Measurements from ENCODE around the gene DSCAML1. TPM values are rescaled to one million over a fixed set of nuclear protein-coding genes. Genes with fewer than 3 reads are reported as not detected.

Gene DSCAML1
- total RNA-seq, 1 experiment from 2014 or later, result 0.59 TPM

DNA sequence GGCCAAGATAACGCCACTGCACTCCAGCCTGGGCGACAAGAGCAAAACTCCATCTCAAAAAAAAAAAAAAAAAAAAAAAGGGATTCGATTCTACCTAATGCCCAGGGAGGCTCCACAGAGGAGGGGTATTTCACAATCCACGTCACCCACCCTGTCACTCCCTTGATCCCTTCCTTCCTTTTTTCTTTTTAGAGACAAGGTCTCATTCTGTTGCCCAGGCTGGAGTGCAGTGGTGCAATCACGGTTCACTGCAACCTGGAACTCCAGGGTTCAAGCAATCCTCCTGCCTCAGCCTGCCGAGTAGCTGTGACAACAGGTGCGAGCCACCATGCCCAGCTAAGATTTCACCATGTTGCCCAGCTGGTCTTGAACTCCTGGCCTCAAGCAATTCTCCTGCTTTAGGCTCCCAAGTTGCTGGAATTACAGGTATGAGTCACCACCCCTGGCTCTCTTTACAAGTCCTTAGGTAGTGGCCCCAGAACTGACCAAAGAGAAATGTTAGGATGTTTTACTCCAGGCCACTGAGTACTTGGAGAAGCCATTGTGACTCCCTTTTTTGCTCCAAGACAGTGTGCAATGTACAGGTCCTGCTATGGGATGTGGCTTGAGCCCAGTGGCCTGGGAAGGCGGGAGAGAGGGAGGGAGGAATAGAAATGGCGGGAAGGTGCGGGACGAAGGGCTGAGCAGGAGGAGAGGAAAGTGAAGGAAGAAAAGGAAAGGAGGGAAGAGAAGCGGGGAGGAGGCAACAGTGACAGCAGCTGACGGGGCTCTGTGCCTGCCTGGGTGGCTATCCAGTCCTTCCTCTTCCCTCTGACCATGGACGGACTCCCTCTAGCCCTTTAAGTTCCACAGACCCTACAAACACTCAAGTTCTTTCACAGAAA is 39.3 kb upstream of the DSCAML1 start:
- Histone ChIP-seq H3K36me3 (replicated peaks; ENCODE audit: control insufficient read depth, insufficient read depth, low read length) (no peaks in the 10 kb centered on the region; the same call in none of the 2 replicates), H3K4me3 (ENCODE audit: insufficient read depth, low read depth, low read length) (no peak overlapping the region), H3K27me3 (ENCODE audit: control insufficient read depth, insufficient read depth, low read length) (no peaks in the 10 kb centered on the region)
- DNase-seq, result no peak

DNA sequence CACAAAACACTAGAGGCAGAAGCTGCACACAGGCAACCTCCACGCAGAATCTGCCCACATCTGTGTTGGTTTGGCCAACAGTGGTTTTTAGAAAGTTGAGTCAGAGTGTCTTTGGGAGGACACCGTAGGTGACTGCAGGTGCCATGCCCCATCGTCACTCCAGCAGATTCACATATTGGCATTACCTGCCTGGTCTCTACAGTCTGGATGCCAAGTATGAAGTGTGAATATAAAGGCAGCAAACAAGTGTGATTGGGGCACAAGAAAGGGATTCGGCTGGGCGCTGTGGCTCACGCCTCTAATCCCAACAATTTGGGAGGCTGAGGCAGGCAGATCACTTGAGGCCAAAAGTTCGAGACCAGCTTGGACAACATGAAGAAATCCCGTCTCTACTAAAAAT is 38.6 kb upstream of the DSCAML1 start:
- no peaks in the 10 kb centered on the region; the same call in none of the 2 replicates for H3K36me3 ChIP-seq (replicated peaks; ENCODE audit: control insufficient read depth, insufficient read depth, low read length)

GRCh38 chr11:117834838-117835443 is 37.9 kb upstream of the DSCAML1 start:
- H3K36me3 ChIP-seq (replicated peaks; ENCODE audit: control insufficient read depth, insufficient read depth, low read length), result no peaks in the 10 kb centered on the region; the same call in none of the 2 replicates
- no peaks in the 10 kb centered on the region for H3K27me3 ChIP-seq (ENCODE audit: control insufficient read depth, insufficient read depth, low read length)
- no peak for DNase-seq
- no peak overlapping the region for H3K4me3 ChIP-seq (ENCODE audit: insufficient read depth, low read depth, low read length)

More for the DNA sequence above, 38.6 kb upstream of the DSCAML1 start:
- DNase-seq, result no peak
- H3K4me3 ChIP-seq (ENCODE audit: insufficient read depth, low read depth, low read length), result no peak overlapping the region
- no peaks in the 10 kb centered on the region for H3K27me3 ChIP-seq (ENCODE audit: control insufficient read depth, insufficient read depth, low read length)

DNA sequence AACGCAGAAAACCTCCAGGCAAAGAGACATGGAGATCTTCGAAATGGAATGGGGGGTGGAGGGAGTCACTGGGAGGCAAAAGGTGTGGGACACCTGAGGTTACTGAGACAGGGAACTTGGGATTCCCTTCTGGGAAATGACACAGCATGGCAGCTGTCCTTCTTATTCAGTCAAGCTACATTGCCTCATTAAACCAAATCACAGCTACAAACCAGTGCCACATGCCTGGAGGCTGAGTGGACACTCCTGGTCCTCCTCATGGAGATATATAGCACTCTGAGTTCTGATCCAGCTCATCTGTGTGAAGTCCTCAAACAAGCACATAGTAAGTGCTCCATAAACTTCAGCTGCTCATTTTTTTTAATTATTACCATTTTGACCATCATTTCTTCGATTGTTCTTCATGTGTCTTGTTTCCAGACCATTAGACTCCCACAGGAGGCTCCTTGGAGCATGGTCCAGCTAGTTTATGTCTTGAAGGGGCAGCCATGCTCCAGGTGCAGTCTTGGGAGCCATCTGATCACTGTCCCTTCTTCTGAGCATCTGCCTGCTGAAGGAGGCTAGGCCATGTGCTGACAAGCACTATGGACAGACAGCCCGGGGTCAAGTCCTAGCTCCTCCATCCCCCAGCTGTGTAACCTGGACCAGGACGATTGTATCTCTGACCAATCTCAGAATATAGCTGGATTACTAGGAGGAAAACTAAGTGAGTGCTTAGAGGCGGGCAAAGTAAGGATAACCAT is 37.2 kb upstream of the DSCAML1 start:
- peak; percentile 18 for DNase-seq
- H3K36me3 ChIP-seq (replicated peaks; ENCODE audit: control insufficient read depth, insufficient read depth, low read length), result no peaks in the 10 kb centered on the region; the same call in 1 of the 2 replicates
- H3K4me3 ChIP-seq (ENCODE audit: insufficient read depth, low read depth, low read length), result no peak overlapping the region
- H3K27me3 ChIP-seq (ENCODE audit: control insufficient read depth, insufficient read depth, low read length), result no peaks in the 10 kb centered on the region

DNA sequence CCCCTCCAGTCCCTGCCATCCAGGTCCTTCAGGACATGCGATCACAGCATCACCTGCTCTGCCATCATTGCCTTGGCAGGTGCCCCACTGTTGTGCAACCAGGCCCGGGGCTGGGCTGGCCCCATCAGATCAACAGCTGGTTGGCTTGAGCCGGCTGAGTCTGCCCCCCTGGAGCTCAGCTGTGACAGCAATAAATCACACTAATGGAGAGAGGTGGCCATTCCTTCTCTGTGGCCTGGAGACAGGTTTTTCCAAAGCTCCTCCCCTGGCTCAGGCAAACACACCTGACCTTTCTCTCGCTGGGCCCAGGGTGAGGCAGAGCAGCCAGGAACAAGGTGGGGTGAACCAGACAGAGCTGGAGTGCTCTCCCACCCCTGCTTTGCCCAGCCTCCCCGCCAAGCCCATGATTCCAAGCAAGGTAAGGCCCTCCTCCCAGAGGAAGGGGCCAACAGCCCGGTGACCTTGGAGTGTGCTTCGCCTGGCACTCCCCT is 36.4 kb upstream of the DSCAML1 start:
- DNase-seq, result peak; percentile 40
- no peak overlapping the region for H3K4me3 ChIP-seq (ENCODE audit: insufficient read depth, low read depth, low read length)
- no peaks in the 10 kb centered on the region for H3K27me3 ChIP-seq (ENCODE audit: control insufficient read depth, insufficient read depth, low read length)
- H3K36me3 ChIP-seq (replicated peaks; ENCODE audit: control insufficient read depth, insufficient read depth, low read length), result no peaks in the 10 kb centered on the region

DNA sequence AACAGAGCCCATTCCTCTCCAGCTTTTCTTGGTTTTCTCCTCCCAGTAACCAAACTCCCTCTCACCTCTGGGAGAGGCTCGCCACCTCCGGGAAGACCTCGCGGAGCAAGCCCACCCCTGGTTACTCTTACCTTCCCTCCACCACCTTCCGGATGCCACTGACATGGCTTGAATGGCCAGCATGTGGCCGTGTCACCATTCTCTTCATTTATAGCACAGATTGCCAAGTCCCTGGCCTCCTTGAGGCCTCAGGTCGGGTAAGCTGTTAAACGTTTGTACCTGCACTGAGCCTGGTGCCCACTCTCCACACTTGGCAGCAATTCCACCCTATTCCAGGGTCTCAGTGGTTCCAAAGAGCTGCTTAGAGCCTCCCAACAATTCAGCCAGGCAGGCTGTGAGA is 35.5 kb upstream of the DSCAML1 start:
- no peak overlapping the region for H3K4me3 ChIP-seq (ENCODE audit: insufficient read depth, low read depth, low read length)
- DNase-seq, result peak; percentile 14
- H3K36me3 ChIP-seq (replicated peaks; ENCODE audit: control insufficient read depth, insufficient read depth, low read length), result no peaks in the 10 kb centered on the region
- no peaks in the 10 kb centered on the region for H3K27me3 ChIP-seq (ENCODE audit: control insufficient read depth, insufficient read depth, low read length)

DNA sequence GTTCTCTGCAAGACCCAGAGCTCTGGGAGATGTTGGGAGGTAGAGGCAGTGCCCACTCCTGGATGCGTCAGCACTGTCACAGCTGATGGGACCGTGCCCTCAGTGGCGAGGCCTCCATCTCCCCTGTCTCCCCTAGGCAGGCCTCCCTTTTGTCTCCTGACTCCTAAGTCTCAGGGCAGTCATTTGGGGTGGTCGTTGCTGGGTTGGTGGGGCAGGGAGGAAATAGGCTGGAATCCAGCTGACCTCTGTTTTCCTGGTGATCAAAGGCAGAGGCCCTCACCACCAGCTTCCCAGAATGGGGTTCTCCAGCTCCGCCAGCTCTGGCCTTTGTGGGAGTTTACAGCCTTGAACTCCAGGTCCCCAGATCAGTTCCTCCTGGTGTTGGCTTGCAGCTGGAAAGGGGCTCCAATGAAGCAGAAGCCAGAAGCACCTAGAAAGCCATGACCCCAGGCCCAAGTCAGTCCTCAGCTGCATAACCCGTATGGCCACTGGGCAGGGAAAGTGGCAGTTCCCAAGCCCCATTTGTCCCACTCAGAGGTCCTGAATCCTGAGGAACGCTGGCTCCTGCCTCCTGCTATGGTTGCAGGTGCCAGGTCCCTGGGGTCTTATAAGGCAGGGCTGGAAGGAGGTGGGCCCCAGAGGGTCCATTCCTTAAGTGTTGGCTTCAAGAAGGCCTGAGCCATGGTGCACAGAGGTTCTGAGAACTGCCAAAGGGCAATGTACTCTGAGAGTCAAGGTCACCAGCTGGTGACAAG is 34.8 kb upstream of the DSCAML1 start:
- peak; percentile 8 for DNase-seq
- H3K36me3 ChIP-seq (replicated peaks; ENCODE audit: control insufficient read depth, insufficient read depth, low read length), result no peaks in the 10 kb centered on the region
- H3K27me3 ChIP-seq (ENCODE audit: control insufficient read depth, insufficient read depth, low read length), result no peaks in the 10 kb centered on the region
- no peak overlapping the region for H3K4me3 ChIP-seq (ENCODE audit: insufficient read depth, low read depth, low read length)

DNA sequence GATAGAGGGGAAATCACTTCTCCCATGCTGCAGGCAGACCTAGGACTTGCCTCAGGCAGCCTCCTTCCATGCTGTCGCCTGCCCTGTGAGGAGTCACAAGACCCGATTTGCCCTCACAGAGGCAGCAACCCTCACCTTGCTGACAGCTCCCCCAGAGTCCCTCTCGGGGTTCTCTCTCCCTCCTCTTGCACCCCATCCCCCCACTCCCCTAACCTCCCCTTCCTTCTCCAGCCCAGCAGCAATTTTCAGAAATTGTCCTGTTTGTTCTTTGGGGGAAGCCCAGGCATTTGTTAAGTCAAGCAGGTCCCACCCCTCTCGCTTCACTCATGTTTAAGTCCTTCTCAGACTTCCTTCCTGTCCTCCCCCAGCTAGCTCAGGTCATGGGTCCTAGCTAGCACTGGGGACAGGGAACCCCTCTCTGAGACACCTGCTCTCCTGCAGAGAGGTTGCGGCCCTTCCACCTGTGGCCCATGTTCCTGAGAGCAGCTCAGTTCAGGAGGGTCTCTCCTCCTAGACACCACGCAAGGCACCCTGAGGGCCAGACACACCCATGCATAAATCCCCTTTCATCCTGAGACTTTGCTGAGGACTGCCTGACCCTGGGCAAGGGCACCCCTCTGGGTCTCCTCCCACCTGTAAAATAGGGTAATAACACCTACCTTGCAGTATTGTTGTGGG is 33.8 kb upstream of the DSCAML1 start:
- Histone ChIP-seq H3K4me3 (ENCODE audit: insufficient read depth, low read depth, low read length) (no peak overlapping the region), H3K27me3 (ENCODE audit: control insufficient read depth, insufficient read depth, low read length) (no peaks in the 10 kb centered on the region), H3K36me3 (replicated peaks; ENCODE audit: control insufficient read depth, insufficient read depth, low read length) (no peaks in the 10 kb centered on the region)
- DNase-seq, result peak; percentile 48

GRCh38 chr11:117830072-117830471 is 33.1 kb upstream of the DSCAML1 start:
- no peak for DNase-seq
- H3K36me3 ChIP-seq (replicated peaks; ENCODE audit: control insufficient read depth, insufficient read depth, low read length), result no peaks in the 10 kb centered on the region
- H3K4me3 ChIP-seq (ENCODE audit: insufficient read depth, low read depth, low read length), result no peak overlapping the region
- no peaks in the 10 kb centered on the region for H3K27me3 ChIP-seq (ENCODE audit: control insufficient read depth, insufficient read depth, low read length)

DNA sequence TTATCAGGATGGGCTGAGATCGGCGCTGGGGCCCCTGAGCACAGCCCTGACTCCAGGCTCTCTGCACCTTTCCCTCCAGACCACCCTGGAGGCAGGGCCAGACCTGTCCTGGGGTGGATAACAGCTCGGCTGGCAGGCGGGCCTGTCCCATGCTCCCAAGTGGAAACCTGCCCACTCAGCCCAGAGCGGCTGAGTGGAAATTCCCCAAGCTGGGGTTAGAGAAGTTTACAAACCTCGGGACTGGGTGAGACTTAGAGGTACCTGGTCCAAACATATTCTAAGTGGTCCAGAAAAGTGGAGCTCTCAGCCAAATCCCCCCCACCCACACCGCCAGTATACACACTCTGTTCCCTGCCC is 32.3 kb upstream of the DSCAML1 start:
- DNase-seq, result peak; percentile 41
- Histone ChIP-seq H3K36me3 (replicated peaks; ENCODE audit: control insufficient read depth, insufficient read depth, low read length) (no peaks in the 10 kb centered on the region), H3K4me3 (ENCODE audit: insufficient read depth, low read depth, low read length) (no peak overlapping the region), H3K27me3 (ENCODE audit: control insufficient read depth, insufficient read depth, low read length) (no peaks in the 10 kb centered on the region)

DNA sequence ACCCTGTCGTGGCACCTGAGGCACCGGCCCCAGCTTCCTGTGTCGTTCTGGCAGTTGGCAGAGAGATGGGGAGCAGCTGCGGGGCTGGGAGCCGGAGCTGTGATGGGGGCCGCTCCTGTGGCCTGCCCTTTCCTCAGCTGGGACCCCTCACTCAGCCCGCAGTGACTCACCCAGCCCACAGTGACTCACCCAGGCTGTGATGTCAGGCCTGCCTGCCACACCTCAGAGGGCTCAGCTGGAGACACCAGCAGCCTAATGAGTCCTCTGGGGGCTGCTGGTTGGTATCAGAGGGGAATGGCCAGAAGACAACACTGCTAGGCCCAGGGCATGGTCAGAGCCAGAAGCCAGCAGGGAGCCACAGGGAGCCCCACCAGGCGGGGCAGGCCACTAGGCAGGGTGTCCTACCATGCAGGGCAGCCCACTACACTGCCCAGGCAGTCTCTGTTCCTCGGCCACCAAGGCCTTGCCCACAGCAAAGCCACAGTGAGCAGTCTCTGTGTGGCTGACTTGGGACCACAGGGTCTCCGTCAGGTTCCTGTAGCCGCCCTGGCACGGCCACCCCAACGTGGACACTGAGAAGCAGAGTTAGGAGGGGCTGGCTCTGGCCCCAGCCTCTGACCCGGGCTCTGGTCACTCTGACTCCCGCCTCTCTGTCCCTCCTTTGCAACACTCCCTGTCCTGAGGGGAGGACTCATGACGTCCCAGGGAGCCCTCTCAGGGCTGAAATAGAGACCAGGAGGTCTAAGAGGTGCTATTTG is 31.8 kb upstream of the DSCAML1 start:
- Histone ChIP-seq H3K36me3 (replicated peaks; ENCODE audit: control insufficient read depth, insufficient read depth, low read length) (no peaks in the 10 kb centered on the region), H3K27me3 (ENCODE audit: control insufficient read depth, insufficient read depth, low read length) (no peaks in the 10 kb centered on the region), H3K4me3 (ENCODE audit: insufficient read depth, low read depth, low read length) (no peak overlapping the region)
- peak; percentile 58 for DNase-seq

GRCh38 chr11:117827521-117828511 is 30.8 kb upstream of the DSCAML1 start:
- DNase-seq, result peak; percentile 42
- H3K4me3 ChIP-seq (ENCODE audit: insufficient read depth, low read depth, low read length), result no peak overlapping the region
- no peaks in the 10 kb centered on the region for H3K27me3 ChIP-seq (ENCODE audit: control insufficient read depth, insufficient read depth, low read length)
- H3K36me3 ChIP-seq (replicated peaks; ENCODE audit: control insufficient read depth, insufficient read depth, low read length), result no peaks in the 10 kb centered on the region
